NCI-H1048 (cell line): ENCODE measurements around the gene OR2C1.

Experiments used
- DNase-seq: peaks from one replicate; lab custom pipeline; 2025; lab: John Stamatoyannopoulos, UW

OR2C1 gene

DNA sequence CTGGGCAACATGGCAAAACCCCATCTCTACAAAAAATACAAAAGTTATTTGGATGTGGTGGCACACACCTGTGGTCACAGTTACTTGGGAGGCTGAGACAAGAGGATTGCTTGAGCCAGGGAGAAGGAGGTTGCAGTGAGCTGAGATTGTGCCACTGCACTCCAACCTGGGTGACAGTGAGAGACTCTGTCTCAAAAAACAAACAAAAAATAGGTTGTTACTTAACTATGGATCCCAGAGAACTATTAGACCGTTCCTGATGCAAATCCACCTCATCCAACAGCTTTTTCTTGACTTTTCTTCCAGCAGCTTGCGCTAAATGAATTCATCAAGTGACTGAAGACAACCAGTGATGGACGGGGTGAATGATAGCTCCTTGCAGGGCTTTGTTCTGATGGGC, at the start of gene OR2C1:
Gene OR2C1, plus strand, starts transcription at position 301 of the 400 bp plus-strand sequence. Its CDS starts 52 bp downstream, at position 353.
- no peak for DNase-seq

DNA sequence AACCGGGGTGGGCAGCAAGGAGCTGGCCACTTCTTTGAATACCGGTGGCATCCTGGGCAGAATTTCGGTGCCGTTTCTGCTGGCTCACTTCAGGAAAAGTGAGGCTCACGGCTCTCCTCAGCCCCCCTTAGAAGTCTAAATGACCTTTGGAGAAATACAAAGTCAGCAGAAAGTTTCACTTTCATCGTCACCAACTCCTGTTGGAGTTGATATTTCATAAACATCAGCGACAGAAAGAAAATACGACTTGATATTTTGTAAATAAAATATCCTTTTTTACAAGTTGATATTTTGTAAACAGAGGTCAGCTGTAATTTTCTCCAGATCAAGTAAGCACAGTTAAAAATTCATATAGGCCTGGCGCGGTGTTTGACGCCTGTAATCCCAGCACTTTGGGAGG, 49.6 kb upstream of the OR2C1 start:
- DNase-seq = no peak

DNA sequence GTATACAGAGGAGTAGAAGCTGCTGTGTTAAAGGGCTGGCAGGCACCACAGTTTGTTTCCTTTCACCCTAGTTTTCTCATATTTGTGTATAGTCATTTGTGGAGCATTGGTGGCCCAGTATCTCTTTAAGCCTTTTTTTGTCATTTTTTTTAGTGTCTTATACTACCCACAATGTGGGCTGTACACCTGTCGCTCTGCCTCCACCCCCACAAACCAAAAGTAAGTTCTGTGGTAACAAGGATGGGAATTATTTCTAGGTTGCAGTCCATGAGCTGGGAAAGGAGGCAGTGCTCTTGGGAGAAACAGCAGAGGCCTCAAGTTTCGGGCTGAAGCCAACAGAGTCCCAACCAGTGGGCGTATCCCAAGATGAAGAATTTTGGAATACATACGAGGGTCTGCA, 44.2 kb upstream of the OR2C1 start:
- DNase-seq = no peak

DNA sequence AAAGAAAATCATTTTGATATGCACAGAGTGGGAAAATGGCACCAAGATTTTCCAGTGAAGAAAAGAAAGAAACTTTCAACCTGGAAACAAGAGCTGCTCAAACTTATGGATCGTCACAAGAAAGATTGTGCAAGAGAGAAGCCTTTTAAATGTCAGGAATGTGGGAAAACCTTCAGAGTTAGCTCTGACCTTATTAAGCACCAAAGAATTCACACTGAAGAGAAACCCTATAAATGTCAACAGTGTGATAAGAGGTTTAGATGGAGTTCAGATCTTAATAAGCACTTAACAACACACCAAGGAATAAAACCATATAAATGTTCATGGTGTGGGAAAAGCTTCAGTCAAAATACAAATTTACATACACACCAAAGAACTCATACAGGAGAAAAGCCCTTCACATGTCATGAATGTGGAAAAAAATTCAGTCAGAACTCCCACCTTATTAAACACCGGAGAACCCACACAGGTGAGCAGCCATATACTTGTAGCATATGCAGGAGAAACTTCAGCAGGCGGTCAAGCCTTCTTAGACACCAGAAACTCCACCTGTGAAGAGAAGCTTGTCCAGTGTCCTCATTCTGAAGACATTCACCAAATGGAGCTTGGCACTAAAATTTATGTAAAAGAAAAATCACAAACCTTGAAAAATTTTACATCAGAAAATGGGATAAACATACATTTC, 38.2 kb upstream of the OR2C1 start:
- no peak for DNase-seq

DNA sequence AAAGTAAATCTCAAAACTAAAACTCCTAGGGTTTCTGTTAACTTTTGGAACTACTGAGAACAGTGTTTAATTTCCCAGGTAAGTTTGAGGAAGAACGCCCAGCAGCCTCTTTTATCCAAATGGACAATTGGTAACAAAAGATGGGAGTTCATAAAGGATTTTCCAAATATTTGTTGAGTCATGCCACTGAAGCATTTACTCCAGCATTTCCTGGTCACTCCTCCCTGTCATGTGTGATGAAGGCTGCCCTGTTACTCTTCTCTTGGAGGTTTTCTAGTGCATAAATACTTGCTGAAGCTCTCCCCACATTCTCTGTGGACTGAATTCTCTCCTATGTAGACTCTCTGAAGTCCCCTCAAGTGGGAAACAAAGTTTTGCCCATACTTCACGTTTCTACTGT, 33.9 kb upstream of the OR2C1 start:
- DNase-seq = no peak

DNA sequence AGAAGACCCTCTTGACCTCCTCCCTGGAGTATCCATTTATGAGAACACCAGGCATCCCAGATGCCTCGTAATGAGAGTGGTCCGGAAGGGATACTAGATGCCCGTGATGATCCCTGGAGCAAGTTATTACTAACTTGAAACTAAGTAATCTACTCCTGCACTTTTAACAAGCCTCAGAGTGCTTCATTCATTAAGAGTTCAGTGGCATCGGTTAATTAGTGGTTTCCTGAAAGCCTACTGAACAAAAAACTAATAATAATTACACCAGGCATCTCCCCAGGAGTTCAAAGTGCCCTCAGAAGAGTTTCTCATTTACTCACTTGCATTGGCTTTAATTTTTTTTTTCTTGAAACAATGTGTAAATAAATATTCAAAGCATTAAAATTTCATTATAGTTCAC, 28.2 kb upstream of the OR2C1 start:
- DNase-seq = no peak

DNA sequence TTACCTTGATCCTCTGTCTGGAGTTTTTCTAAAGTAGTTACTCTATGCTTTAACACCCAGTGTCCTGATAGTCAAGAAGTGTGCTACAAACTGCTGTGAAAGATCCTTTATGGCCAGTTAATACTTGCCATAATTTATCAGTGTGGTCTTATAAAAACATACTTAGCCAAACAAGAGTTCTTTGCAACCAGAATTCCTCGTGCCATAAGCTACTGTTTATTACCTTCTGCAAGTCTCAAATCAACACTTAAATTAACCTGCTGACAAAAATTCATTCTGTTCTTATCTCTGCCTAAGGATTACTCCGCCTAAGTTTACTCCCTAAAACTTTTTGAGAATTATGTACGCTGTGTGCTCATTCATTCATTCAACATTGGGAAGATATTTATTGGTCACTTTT, 27.6 kb upstream of the OR2C1 start:
- no peak for DNase-seq

DNA sequence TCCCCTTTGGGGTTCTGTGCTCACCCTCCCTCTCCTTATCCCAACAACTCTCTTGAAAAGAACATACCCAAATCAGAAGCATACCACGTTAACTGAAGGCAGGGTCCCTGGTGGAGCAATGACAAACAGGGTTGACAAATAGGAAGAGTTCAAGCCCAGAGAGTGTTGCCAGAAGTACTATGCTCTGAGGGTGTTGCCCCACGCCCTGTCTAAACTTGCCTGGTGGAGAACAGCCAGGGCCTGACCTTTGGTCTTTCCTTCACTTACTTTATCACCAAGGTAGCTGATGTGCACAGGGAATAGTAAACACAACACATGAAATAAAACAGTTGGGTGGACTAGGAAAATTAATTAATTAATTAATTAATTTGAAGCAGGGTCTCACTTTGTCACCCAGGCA, 27.0 kb upstream of the OR2C1 start:
- no peak for DNase-seq

DNA sequence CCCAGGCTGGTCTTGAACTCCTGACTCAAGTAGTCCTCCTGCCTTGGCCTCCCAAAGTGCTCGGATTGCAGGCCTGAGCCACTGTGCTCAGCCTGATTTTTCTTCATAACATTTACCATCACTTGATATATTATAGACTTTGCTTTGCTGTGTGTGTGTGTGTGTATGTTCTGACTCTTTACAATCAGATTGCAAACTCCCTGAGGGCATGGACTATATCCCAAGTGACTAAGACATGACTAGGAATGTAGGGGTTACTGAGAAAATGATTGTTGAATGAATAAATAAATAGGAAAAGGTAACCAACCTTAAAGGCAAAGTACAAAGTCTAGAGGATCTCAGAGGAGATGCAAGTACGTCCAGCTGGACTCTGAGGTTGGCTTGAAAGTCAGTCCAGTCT, 9.6 kb upstream of the OR2C1 start:
- no peak for DNase-seq

DNA sequence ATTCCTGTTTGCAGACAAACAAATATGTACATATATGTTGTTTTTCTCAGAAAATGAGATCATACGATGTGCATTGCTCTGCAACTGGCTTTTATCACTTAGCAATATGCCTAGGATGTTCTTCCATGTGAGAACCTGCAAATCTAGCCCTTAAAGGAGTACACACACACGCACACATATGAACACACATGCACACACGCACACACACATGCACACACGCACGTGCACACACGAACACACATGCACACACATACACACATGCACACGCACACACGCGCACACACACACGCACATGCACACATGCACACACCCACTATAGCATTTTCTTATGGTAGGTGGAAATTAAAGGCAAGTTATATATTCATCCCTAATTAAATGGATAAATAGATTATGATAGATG, 8.1 kb upstream of the OR2C1 start:
- DNase-seq = no peak

DNA sequence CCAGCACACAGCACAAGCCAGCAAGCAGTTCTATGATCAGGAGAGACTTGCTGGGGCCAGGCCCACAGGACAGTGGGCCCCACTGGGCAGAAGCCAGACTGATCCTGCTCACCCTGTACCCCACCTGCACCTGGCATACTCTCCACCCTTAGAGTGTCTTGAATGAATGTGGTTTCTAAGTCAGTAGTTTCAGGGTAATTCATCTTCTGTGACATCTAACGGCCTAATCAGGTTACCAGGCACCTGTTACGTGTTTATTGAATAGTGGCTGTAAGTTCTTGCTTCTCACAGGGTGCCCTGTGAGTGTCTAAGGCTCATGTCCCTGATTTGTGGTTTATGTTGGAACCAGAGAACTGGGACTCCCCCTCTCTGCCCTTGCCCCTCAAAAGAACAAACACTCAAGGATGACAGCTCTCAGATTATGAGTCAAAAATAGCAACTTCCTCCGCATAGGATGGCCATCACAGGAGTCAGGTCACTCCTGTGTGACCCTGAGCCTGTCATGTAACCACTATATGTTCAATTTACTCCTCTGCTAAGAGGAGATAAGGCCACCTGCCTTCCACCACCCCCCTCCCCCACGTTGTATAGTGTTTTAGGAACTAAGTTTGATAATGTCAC, 7.0 kb upstream of the OR2C1 start:
- DNase-seq = no peak

DNA sequence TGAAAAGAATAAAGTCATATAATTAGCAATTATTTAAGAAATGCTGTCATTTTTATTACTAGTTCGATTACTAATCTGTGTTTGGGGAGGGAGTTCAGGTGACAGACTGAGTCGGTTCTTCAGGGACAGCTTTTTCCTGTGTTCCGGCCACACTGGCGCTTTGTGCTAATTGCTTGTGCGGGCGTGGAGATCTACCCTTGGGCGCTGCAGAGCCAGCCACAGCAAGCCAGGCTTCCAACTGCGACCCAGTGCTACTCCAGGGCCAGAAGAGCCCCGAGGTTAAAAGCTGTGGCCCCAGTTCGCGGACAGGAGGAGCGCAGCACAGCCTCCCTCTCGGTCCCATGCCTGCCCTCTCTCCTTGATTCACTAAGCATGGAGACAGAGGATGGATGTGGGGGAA, 6.5 kb upstream of the OR2C1 start:
- DNase-seq = no peak

DNA sequence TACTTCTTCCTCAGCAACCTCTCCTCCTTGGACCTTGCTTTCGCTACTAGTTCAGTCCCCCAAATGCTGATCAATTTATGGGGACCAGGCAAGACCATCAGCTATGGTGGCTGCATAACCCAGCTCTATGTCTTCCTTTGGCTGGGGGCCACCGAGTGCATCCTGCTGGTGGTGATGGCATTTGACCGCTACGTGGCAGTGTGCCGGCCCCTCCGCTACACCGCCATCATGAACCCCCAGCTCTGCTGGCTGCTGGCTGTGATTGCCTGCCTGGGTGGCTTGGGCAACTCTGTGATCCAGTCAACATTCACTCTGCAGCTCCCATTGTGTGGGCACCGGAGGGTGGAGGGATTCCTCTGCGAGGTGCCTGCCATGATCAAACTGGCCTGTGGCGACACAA, 429 bp downstream of the OR2C1 start:
- DNase-seq = no peak

DNA sequence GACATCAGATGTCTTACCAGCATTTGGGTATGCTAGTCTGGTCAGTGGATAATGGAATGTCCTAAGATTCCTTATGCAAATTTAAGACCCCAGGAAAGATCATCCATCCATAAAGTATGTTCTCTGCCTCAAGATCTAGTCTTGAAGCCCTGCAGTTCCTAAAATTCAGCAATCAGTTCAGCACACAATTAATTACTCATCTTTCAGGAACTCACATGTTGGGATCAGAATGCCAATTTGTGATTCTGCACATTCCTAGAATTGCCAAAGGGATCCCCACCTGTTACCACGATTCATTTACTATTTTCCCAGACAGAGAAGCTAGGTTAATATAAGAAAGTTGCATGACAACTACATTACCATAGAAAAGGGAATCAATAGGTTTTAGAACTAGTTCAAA, 3.2 kb downstream of the OR2C1 start:
- DNase-seq = no peak

DNA sequence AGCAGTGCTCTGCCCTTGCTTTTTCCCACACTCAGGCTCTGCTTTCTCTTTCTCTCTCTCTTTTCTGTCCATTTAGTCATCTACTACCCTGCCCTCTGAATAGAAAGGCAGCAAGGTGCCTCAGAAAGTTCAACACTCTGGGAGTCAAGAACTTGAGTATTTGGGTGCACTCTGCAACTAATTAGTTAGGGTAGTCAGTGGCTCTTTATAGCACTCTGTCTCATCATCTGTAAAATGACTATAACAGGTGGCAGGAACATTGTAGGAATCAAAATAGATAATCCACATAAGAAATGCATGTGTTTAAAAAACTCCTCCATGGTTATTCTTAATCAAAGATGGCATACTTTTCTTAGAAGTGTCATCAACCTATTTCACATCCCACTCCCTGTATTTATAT, 7.2 kb downstream of the OR2C1 start:
- DNase-seq = no peak

DNA sequence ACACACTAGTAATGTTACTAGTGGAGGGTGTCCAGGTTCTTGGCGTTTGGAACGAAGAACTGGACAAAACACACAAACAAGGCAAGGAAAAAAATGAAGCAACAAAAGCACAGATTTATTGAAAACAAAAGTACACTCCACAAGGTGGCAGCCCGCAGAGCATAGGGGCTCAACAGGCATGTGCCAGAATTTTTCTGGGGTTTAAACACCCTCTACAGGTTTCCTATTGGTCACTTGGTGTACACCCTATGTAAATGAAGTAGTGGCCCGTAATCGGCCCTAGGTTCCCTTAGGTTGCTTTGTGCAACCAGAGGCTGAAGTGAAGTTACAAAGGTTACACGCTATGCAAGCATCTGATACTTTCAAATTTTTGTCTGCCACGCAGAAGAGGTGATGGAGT, 8.1 kb downstream of the OR2C1 start:
- DNase-seq = no peak

DNA sequence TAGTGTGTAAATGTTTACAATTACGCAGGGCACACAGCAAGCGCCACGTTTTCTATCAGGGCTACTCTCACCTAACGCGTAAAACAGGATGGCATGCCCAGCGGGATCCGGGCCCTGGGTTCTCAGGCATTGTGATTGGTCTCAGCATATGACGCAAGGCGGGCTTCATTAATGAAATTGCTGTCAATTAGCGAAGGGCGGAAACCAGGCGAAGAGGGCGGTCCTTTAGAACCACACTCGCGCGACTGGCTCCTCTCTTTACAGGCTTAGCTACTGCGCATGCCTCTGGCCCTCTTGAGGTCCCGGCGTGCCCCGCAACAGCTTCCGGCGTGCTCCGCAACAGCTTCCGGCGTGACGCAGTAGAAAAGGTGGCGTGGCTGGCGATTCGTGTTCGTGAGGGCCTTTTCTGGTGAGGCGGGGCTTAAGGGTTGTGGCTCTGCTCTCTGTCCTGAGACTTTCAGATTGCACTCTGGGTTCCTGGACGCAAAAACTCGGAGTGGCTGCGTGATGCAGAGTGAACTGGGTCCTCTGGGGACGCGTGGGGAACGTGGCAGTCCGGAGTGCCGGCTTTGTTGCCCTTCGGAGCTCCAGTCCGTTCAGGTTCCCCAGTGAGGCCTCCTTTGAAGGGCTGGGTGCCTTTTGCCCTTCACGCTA, 9.2 kb downstream of the OR2C1 start:
- no peak for DNase-seq

DNA sequence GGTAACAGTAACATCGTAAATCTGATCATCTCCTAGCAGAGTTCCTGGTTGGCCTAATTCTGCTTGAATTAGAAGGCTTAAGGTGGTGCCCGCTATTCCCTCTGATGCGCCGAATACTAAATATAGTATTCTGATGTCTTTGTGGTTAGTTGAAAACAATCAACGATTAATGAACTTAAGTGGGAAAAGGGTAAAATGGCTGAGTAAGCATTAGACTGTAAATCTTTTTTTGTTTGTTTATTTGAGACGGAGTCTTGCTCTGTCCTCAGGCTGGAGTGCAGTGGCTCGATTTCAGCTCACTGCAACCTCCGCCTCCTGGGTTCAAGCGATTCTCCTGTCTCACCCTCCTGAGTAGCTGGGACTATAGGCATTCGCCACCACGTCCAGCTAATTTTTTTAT, 13.4 kb downstream of the OR2C1 start:
- DNase-seq = no peak

DNA sequence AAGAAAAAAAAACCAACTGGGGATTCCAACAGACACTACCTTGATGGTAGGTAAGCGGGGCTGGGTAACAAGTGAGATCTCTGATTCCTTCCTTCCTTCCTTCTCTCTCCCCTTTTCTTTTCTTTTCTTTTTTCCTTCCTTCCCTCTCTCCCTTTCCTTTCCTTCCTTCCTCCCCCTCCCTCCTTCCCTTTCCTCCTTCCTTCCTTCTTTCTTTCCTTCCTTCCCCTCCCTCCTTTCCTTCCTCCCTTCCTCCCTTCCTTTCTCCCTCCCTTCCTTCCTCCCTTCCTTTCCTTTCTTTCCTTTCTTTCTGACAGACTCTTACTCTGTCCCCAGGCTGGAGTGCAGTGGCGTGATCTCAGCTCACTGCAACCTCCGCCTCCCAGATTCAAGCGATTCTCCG, 20.0 kb downstream of the OR2C1 start:
- DNase-seq = no peak

DNA sequence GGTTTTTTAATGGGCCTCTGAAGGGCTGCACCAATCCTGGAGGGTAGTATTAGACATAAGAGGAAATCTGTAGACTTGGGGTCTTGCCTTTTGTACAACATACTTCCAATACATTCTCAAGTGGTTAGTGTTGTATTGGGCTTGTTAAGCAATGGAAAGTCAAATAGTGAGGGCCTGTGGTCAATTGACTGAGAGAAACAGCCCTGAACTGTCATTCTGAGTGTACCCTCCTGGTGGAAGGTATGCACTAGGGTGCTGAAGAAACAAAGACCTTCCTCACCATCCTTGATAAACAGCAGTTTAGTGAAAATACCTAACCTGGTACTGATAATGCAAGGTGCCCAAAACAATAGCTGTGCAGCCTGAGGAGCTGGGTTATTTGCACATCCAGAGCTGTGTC, 22.2 kb downstream of the OR2C1 start:
- no peak for DNase-seq

DNA sequence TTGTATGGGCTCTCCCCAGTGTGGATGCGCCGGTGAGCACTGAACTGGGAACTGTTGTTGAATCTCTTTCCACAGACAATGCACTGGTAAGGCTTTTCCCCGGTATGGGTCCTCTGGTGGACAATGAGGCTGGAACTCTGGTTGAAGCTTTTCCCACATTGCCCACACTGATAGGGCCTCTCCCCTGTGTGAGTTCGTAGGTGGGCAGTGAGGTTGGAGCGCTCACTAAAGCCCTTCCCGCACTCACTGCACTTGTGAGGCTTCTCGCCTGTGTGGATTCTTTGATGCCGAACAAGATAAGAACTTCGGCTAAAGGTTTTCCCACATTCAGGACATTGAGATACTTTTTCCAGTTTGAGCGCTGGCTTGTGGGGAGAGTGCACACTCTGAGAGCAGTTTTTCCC, 27.4 kb downstream of the OR2C1 start:
- no peak for DNase-seq

DNA sequence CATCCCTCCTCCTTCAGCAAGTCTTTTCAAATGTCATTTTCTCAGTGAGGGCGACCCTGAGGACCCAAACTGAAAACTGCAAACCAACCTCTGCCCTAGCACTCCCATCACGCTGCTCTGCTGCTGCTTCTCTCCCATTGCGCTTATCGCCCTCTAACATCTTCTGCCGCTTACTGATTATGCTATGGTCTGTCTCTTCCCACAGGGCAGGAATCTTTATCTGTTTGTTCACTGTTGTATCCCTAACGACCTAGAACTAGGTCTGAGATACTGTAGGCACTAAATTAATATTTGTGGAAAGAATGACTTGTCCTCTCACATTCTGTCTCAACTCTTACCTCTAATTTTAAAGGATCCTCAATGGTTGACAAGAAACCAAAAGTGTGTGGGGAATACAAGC, 32.6 kb downstream of the OR2C1 start:
- no peak for DNase-seq

DNA sequence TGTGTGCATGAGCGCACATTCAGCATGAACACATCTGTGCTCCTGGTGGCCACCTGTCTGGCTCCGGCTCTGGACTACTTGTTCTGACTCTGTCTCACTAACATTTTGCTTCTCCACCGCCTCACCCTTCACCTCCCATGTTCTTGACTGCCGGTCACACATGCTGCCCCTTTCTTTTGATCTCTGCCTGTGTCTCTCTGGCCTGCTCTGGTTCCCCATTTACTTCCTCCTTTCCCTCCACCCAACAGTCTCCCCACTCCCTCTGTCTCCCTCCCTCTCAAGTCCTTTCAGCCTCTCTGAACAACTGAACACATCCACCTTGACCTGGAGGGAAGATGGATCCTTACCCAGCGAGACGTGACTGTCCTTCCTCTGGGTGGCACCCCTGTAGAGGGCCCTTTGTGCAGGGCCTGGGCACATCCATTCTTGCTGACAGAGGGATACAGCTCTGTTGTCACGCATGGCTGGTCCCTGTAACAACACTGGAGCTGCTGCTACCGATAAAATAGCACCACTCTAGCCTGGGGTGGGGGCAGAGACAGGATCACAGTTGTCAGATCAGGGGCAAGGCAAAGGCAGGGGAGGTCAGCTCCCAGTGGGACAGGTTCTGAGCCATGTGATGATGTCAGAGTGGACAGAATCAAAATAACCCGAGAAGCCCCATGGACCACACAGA, 34.1 kb downstream of the OR2C1 start:
- no peak for DNase-seq
